ENCODE measurements around the gene GRPEL1.

Gene GRPEL1

GRCh38 chr4:7043284-7044136 is 24.4 kb downstream of the GRPEL1 start, which contains the start of gene TADA2B:
Gene TADA2B, plus strand, starts transcription at chr4:7043372. Its CDS starts 208 bp downstream, at chr4:7043580.
- DNase-seq, result no peak

- DNase-seq, result peak; percentile 96
These were observed 25.2 kb downstream of the GRPEL1 start for GRCh38 chr4:7042503-7043283.

- DNase-seq, result no peak
These were observed 25.9 kb downstream of the GRPEL1 start for GRCh38 chr4:7041801-7042502.

GRCh38 chr4:7041246-7041645 is 26.6 kb downstream of the GRPEL1 start:
- DNase-seq, result no peak

- DNase-seq, result no peak
These were observed 27.1 kb downstream of the GRPEL1 start for GRCh38 chr4:7040765-7041164.

GRCh38 chr4:7037425-7037824 is 30.4 kb downstream of the GRPEL1 start:
- DNase-seq, result no peak

- DNase-seq, result no peak
These were observed 33.4 kb downstream of the GRPEL1 start for GRCh38 chr4:7034262-7035081.

- no peak for DNase-seq
These were observed 35.3 kb downstream of the GRPEL1 start for GRCh38 chr4:7032596-7032995.

- no peak for DNase-seq
These were observed 36.1 kb downstream of the GRPEL1 start for GRCh38 chr4:7031558-7032449.

GRCh38 chr4:7030856-7031255 is 37.0 kb downstream of the GRPEL1 start:
- no peak for DNase-seq

GRCh38 chr4:7029921-7030320 is 37.9 kb downstream of the GRPEL1 start:
- DNase-seq, result no peak

GRCh38 chr4:7029212-7029611 is 38.7 kb downstream of the GRPEL1 start:
- DNase-seq, result no peak

GRCh38 chr4:7027913-7028312 is 40.0 kb downstream of the GRPEL1 start:
- DNase-seq, result no peak

- no peak for DNase-seq
These were observed 40.6 kb downstream of the GRPEL1 start for GRCh38 chr4:7027284-7027683.

- no peak for DNase-seq
These were observed 41.8 kb downstream of the GRPEL1 start for GRCh38 chr4:7026107-7026506.

- no peak for DNase-seq
These were observed 42.7 kb downstream of the GRPEL1 start for GRCh38 chr4:7025040-7025602.

GRCh38 chr4:7024336-7024890 is 43.5 kb downstream of the GRPEL1 start:
- no peak for DNase-seq

GRCh38 chr4:7023901-7024300 is 44.0 kb downstream of the GRPEL1 start:
- DNase-seq, result no peak

- DNase-seq, result no peak
These were observed 44.4 kb downstream of the GRPEL1 start for GRCh38 chr4:7023486-7023885.

- peak; percentile 80 for DNase-seq
These were observed 45.8 kb downstream of the GRPEL1 start for GRCh38 chr4:7021930-7022664.
